Gastroesophageal sphincter (tissue), 4 donors: Measurements from ENCODE around the gene ADCY2. TPM values are rescaled to one million over a fixed set of nuclear protein-coding genes. Genes with fewer than 3 reads are reported as not detected.

ENCODE experiments used
- ATAC-seq: fragments of 150-250 bp; one replicate; pipeline ENCODE4 v1.9.1; 2016; ENCODE audit warnings: mild to moderate bottlenecking, moderate library complexity
- H3K27ac ChIP-seq, 4 donors: fragments of 200-600 bp; sonication (generic) in 3 of 4; 1 replicate in 3 of 4; 2 replicates in 1 of 4; pipeline ENCODE4 v1.5.1; 2016 to 2019
- H3K27me3 ChIP-seq: fragments of 200-600 bp; sonication (generic); one replicate; pipeline ENCODE4 v1.5.1; 2019
- H3K36me3 ChIP-seq, 2 donors: fragments of 200-600 bp; sonication (generic); one replicate each; pipeline ENCODE4 v1.5.1; 2019; ENCODE audit warnings: control low read depth in 1 of 2
- H3K4me1 ChIP-seq, 3 donors: fragments of 200-600 bp; sonication (generic); 1 replicate in 2 of 3; 2 replicates in 1 of 3; pipeline ENCODE4 v1.5.1; 2016 to 2019; ENCODE audit warnings: control low read depth in 2 of 3
- H3K4me3 ChIP-seq, 2 donors: fragments of 200-600 bp; sonication (generic); one replicate each; pipeline ENCODE4 v1.5.1; 2019; ENCODE audit warnings: mild to moderate bottlenecking in 1 of 2, moderate library complexity in 1 of 2
- H3K9me3 ChIP-seq, 3 donors: fragments of 200-600 bp; sonication (generic); one replicate each; pipeline ENCODE4 v1.5.1; 2017 to 2019; ENCODE audit warnings: control low read depth in 2 of 3
- EP300 ChIP-seq: sonication (generic); formaldehyde crosslinking; IDR thresholded peaks from one replicate; pipeline ENCODE4 v1.6.1; 2017; ENCODE audit warnings: antibody characterized with exemption, mild to moderate bottlenecking
- POLR2A ChIP-seq, 2 donors: fragments of 450-650 bp; IDR thresholded peaks; one replicate each; pipeline ENCODE4 v1.6.1; 2017; ENCODE audit warnings: antibody characterized with exemption in 2 of 2, mild to moderate bottlenecking in 2 of 2, moderate library complexity in 1 of 2
- POLR2AphosphoS5 ChIP-seq: sonication (generic); formaldehyde crosslinking; IDR thresholded peaks from one replicate; pipeline ENCODE4 v1.6.1; 2017; ENCODE audit warnings: antibody characterized with exemption
- WGBS, 2 donors: methylation state at CpG; one replicate each; pipeline ENCODE4 v1.1.5; 2018; ENCODE audit warnings: low coverage in 1 of 2; 5-methylcytosine and 5-hydroxymethylcytosine counted together
- total RNA-seq, 4 donors: library from RNA; depleted of rRNA; stranded (reverse); fragments of >200 nt; gene quantifications; one replicate each; pipeline ENCODE4 v1.1.0, GENCODE V29; 2016
- TF ChIP-seq, protein P1 (sequence below), 4 experiments: fragments of 200-600 bp in 2 of 4; fragments of 450-650 bp in 2 of 4; sonication (generic) in 1 of 4; IDR thresholded peaks; one replicate each; pipeline ENCODE4 v1.5.1; 2017 to 2019; ENCODE audit warnings: antibody characterized with exemption in 4 of 4, mild to moderate bottlenecking in 2 of 4, moderate library complexity in 2 of 4

The ADCY2 gene
- total RNA-seq, 4 donors from 2014 or later = 5.8 to 15.9 (median 8.9) TPM

- H3K36me3 ChIP-seq = no peaks in the 10 kb centered on the region
- H3K27ac ChIP-seq = no peak overlapping the region
- H3K9me3 ChIP-seq = no peaks in the 10 kb centered on the region
- no peak overlapping the region for H3K4me3 ChIP-seq
- 71 to 89% methylated on average over 1 to 3 of the region's 3 CpGs for WGBS, 2 donors
- ATAC-seq = no peak
- no peaks in the 10 kb centered on the region for H3K4me1 ChIP-seq
- TF ChIP-seq POLR2AphosphoS5 = no peak
- no peak for TF ChIP-seq POLR2A (IDR thresholded peaks at IDR 0.05)
- no peak for TF ChIP-seq EP300
- TF ChIP-seq, protein P1, sequence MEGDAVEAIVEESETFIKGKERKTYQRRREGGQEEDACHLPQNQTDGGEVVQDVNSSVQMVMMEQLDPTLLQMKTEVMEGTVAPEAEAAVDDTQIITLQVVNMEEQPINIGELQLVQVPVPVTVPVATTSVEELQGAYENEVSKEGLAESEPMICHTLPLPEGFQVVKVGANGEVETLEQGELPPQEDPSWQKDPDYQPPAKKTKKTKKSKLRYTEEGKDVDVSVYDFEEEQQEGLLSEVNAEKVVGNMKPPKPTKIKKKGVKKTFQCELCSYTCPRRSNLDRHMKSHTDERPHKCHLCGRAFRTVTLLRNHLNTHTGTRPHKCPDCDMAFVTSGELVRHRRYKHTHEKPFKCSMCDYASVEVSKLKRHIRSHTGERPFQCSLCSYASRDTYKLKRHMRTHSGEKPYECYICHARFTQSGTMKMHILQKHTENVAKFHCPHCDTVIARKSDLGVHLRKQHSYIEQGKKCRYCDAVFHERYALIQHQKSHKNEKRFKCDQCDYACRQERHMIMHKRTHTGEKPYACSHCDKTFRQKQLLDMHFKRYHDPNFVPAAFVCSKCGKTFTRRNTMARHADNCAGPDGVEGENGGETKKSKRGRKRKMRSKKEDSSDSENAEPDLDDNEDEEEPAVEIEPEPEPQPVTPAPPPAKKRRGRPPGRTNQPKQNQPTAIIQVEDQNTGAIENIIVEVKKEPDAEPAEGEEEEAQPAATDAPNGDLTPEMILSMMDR (IDR thresholded peaks at IDR 0.05) = no peak
- H3K27me3 ChIP-seq = no peaks in the 10 kb centered on the region
Observed at GRCh38 chr5:7534505-7534904, 138.6 kb downstream of the ADCY2 start.

DNA sequence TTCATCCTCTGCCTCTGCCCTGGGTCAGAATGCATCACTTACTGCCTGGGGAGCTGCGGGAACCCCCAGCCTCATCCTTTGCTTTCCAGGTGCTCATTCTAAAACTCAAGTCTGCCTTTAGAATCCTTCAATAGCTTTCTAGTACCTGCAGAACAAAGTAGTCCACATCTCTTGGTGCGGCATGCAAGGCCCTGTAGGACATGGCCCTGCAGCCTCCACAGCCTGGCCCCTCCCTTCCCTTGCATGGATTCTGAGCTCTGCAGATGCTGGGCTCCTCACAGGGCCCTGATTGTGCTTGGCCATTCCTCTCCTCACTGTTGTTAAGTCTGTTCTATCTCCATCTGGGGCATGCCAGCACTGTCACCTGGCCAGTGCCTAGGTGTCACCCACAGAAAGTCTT, 141.6 kb downstream of the ADCY2 start:
- Histone ChIP-seq H3K36me3 (no peaks in the 10 kb centered on the region), H3K4me1 (no peaks in the 10 kb centered on the region), H3K4me3 (no peak overlapping the region), H3K27me3 (no peaks in the 10 kb centered on the region), H3K27ac (no peak overlapping the region), H3K9me3 (no peaks in the 10 kb centered on the region)
- no peak for ATAC-seq
- 94 to 100% methylated on average over 1 to 2 of the region's 2 CpGs for WGBS, 2 donors
- TF ChIP-seq EP300 (no peak), POLR2AphosphoS5 (no peak)

DNA sequence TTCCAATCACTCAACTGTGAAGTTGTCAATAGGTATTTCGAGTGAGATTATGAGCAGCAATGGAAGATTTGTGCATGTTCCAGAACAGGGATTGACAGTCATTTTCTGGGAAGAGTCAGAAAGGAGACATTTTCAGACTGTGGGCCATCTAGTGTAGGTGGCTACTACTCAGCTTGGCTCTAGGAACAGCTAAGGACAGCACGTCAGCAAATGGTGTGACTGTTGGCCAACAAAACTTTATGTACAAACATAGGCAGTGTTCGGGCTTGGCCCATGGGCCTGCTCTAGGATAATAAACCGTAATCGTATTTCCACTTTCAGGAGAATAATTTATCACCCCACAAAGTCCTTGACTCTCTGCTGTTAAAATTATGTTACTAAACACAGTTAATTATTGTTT, 143.6 kb downstream of the ADCY2 start:
- Histone ChIP-seq H3K27me3 (no peaks in the 10 kb centered on the region), H3K27ac (no peak overlapping the region), H3K36me3 (no peaks in the 10 kb centered on the region), H3K4me3 (no peak overlapping the region), H3K9me3 (no peaks in the 10 kb centered on the region), H3K4me1 (no peaks in the 10 kb centered on the region)
- 76 to 91% methylated on average over 5 of the region's 5 CpGs for WGBS, 2 donors
- TF ChIP-seq, protein P1 (IDR thresholded peaks at IDR 0.05) = no peak
- TF ChIP-seq EP300 = no peak
- no peak for TF ChIP-seq POLR2A (IDR thresholded peaks at IDR 0.05)
- TF ChIP-seq POLR2AphosphoS5 = no peak
- ATAC-seq = no peak

DNA sequence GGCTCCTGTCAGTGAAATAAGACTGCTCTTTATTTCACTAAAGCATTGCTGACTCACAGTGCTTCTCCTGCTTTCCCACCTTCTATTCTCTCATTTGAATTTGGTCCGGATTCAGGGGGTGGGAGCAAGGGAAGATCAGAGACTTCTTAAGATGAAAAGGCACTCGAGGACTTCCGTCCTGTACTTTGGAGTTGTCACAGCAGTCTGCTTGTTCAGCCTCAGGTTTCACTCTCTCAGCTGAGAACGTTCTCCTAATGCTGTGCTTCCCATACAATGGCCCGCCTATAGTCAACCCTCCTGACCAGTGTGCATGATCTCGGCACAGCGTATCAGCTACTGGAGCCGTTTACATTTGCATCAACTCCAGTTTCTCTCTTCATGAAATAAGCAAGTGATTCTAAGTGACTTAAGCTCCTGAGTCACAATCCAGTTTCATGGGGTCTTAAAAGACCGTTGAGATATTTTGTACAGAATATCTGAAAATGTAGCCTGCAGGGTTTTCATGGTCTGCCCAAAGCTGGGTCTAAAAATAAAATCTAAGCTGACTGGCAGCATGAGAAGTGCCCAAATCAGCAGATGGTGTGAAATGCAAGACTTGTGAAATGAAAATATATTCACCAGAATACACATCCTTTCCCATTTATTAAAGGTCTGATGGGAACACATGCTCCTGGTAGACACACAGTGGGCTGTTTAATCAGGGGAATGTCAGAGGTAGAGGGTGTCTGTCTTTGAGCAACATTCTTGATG, 145.0 kb downstream of the ADCY2 start:
- Histone ChIP-seq H3K4me1 (no peaks in the 10 kb centered on the region), H3K4me3 (no peak overlapping the region), H3K27ac (no peak overlapping the region), H3K9me3 (no peaks in the 10 kb centered on the region), H3K27me3 (no peaks in the 10 kb centered on the region), H3K36me3 (no peaks in the 10 kb centered on the region)
- ATAC-seq = no peak
- no peak for TF ChIP-seq EP300
- TF ChIP-seq POLR2A (IDR thresholded peaks at IDR 0.05) = no peak
- TF ChIP-seq POLR2AphosphoS5 = no peak
- TF ChIP-seq, protein P1 (IDR thresholded peaks at IDR 0.05) = no peak
- WGBS, 2 donors = 53 to 85% methylated on average over 6 of the region's 9 CpGs

GRCh38 chr5:7541898-7542297, 146.0 kb downstream of the ADCY2 start:
- 79 to 96% methylated on average over 2 of the region's 2 CpGs for WGBS, 2 donors
- H3K36me3 ChIP-seq = no peaks in the 10 kb centered on the region
- H3K4me3 ChIP-seq = no peak overlapping the region
- no peak for ATAC-seq
- no peaks in the 10 kb centered on the region for H3K9me3 ChIP-seq
- TF ChIP-seq POLR2A (IDR thresholded peaks at IDR 0.05) (no peak), POLR2AphosphoS5 (no peak), EP300 (no peak)
- TF ChIP-seq, protein P1 (IDR thresholded peaks at IDR 0.05) = no peak
- H3K27ac ChIP-seq = no peak overlapping the region
- no peaks in the 10 kb centered on the region for H3K4me1 ChIP-seq
- no peaks in the 10 kb centered on the region for H3K27me3 ChIP-seq
